GM19240 (cell line): Measurements from ENCODE around the gene SSH2.
"Not testable (repeated sequence)": the region's sequence is repeated elsewhere in the genome, so short reads cannot be mapped to it uniquely, and the experiment has no call there.

Experiments used
- DNase-seq: peaks from one replicate; pipeline ENCODE4 v3.0.0; 2011; ENCODE audit warnings: low spot score; ENCODE audit not compliant: insufficient read length

SSH2 gene, protein sequence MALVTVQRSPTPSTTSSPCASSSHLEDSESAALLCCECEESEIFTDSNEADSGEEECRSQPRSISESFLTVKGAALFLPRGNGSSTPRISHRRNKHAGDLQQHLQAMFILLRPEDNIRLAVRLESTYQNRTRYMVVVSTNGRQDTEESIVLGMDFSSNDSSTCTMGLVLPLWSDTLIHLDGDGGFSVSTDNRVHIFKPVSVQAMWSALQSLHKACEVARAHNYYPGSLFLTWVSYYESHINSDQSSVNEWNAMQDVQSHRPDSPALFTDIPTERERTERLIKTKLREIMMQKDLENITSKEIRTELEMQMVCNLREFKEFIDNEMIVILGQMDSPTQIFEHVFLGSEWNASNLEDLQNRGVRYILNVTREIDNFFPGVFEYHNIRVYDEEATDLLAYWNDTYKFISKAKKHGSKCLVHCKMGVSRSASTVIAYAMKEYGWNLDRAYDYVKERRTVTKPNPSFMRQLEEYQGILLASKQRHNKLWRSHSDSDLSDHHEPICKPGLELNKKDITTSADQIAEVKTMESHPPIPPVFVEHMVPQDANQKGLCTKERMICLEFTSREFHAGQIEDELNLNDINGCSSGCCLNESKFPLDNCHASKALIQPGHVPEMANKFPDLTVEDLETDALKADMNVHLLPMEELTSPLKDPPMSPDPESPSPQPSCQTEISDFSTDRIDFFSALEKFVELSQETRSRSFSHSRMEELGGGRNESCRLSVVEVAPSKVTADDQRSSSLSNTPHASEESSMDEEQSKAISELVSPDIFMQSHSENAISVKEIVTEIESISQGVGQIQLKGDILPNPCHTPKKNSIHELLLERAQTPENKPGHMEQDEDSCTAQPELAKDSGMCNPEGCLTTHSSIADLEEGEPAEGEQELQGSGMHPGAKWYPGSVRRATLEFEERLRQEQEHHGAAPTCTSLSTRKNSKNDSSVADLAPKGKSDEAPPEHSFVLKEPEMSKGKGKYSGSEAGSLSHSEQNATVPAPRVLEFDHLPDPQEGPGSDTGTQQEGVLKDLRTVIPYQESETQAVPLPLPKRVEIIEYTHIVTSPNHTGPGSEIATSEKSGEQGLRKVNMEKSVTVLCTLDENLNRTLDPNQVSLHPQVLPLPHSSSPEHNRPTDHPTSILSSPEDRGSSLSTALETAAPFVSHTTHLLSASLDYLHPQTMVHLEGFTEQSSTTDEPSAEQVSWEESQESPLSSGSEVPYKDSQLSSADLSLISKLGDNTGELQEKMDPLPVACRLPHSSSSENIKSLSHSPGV (N-terminal part only)

DNA sequence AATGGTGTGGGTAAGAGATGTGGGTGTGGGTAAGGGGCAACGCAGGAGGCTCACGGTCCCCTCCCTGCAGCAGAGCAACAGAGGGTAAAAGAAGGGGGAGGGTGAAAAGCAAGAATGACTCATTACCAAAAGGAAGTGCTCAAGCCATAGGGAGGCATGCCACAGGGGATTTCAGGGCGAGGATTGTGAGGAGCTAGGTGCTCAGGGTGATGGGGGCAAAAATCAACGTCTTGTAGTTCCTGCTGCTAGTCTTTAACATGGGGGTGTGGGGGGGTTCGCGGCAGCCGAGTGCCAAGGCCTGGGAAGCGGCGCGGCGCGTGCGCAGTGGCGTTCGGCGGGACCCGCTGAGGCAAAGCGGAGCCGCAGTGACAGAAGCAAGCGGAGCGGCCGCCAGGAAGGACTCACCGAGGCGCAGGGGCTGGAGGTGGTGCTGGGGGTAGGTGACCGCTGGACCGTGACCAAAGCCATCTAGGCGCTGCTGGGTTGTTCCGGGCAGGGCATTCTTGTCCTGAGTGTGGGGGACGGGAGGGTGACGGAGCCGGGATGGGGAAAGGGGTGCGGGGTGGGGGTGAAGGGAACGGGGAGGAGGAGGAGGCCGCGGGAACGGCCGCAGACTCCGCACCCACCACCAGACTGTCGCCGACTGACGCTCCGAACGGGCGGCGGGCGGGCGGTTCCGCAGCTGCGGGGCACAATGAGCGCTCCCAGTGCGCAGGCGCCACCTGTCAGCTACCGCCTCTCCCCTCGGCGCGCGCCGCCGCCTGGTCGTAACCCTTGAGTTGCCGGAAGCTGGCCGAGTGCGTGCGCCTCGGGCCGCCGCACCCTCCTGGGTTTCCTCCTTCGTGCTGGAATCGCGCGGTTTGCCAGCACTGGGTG is at the start of gene SSH2:
Gene SSH2, minus strand, starts transcription at position 696 of the 876 bp plus-strand sequence. Its CDS starts 228 bp downstream, at position 468.
- peak; percentile 29 for DNase-seq

DNA sequence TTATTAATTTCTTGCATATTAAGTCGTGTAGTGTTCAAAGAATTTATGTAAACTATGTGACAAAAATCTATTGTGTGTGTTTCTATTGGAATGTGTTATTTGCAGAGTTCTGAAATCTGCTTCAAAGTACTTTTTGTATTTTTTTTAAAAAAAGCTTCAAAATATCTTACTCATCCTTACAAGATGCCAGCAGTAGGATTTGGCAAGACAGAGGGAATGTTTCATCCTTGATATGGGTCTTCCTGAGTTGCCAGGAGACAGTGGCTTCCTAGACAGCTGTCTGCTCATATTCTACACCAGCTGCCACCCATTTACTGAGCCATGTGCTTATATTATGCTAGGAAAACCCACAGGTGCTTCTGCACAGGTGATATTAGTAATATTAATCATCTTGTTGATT is 47.8 kb upstream of the SSH2 start:
- no peak for DNase-seq

- DNase-seq = no peak
These were observed 43.0 kb upstream of the SSH2 start for GRCh38 chr17:29973005-29973404.

DNA sequence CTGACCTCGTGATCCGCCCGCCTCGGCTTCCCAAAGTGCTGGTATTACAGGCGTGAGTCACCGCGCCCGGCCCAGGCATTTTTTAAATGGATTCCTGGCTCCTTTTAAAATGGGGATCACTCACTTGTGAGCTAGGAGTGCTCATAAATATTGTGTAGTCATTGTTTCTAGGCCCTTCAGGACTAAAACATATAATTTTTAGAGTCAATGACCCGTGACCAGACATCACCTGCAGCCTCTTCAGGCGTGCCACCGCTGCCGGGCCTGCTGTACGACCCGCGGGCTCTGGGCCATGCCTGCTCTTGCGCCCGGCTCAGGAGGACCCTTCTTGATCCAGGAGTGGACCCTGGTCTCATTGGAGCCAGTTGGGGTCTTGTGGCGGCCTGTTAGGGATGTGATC is 42.2 kb upstream of the SSH2 start:
- DNase-seq = no peak

GRCh38 chr17:29968271-29968670 is 38.2 kb upstream of the SSH2 start:
- DNase-seq = no peak

GRCh38 chr17:29962656-29963055 is 32.6 kb upstream of the SSH2 start:
- no peak for DNase-seq

DNA sequence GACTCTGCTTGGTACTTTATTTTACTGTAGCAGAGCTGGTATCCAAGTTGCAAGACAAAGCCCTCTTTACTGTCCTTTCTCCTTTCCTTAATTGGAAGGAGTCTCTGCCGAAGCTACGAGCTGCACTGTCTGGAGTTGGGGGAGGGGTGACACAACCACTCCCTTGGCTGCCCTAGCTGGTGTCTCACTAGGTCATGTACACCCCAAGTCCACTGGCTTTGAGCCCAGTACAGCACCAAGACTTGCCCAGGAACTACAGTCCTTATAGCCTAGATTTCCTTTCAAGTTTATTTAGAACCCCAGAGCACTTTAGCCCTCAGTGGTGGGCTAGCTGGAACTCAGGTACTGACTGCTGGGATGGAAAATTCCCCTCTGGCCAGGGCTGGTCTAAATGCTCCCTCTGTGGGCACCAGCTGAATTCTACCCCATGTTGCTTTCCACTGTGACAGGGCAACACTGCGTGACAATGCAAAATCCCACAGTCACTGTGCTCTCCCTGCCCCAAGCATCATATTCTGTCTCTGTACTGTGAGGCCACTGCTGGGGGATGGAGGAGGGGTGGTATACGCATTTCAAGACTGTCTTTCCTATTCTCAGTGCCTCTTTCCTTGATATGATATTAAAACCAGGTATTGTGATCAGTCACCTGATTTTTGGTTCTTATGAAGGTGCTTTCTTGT is 29.8 kb upstream of the SSH2 start:
- no peak for DNase-seq

GRCh38 chr17:29958947-29959657 is 29.1 kb upstream of the SSH2 start:
- DNase-seq = no peak

DNA sequence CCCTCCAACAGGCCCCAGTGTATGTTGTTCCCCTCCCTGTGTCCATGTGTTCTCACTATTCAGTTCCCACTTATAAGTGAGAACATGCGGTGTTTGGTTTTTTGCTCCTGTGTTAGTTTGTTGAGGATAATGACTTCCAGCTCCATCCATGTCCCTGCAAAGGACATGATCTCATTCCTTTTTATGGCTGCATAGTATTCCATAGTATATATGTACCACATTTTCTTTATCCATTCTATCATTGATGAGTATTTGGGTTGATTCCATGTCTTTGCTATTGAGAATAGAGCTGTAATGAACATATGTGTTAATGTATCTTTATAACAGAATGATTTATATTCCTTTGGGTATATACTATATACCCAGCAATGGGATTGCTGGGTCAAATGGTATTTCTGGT is 27.5 kb upstream of the SSH2 start:
- DNase-seq = not testable (repeated sequence)

DNA sequence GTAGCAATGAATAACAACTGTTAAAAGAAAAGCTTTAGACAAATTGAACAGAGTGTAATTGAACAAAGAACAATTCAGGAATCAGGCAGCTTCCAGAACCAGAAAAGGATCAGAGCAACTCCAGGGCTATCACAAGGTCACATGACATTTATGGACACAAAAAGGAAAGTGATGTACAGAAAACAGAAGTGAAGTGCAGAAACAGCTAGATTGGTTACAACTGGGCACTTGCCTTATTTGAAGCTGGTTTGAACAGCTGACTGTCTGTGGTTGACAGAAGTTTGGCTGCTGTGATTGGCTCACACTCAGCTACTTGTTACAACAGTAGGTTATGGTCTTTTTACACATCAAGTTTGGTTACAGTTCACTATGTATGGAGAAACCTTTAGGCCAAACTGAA is 26.2 kb upstream of the SSH2 start:
- DNase-seq = no peak

GRCh38 chr17:29954405-29954804 is 24.4 kb upstream of the SSH2 start:
- DNase-seq = no peak

DNA sequence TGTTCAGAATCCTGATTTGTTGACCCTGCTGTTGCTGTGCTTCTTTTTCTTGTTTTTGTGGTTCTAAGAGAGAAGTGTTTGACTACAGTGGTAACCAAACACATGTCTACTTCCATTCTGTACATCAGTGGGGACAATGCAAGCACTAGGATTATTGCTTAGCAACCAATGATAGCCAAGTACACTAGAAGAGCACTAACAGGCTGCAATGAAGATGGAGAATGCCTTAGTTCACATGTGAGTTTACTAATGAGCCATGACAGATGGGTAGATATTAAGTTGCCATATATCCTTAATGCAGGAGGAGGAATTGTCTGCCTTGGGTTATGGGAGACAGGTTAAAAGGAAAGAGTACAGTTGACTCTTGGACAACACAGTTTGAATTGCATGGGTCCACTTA is 19.7 kb upstream of the SSH2 start:
- no peak for DNase-seq

DNA sequence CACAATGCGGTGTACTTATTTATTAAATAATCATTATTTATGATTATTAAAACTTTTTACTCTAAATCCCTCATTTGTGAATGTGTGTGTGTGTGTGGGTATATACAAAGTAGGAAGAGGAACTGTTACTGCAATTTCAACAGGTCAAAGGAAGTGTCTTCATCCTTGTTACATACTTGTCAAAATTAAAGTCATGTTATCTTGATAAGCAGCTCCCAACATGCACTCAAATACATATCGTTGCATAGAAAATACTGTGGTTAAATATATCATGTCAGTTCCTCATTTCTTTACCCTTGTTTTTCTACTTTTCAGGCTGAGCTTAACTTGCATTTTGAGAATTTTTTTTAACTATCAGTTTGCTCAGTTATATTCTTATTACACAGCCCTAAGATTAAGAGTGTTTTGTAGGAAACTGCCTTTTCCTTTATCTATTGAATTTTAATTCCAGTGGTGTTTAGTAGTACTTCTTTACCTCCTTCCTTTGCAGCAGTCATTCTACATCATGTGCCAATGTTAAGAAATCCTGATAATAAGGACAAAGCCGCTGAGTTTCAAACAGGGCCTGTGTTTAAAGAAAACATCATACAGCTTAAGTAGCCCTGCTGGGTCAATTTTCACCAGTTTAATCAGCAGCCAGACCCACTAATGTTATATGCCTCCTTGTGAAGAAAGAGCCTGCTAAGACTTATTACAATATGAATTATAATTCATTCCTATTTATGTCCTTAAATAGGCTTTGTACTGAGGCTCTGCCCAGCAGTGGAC is 18.6 kb upstream of the SSH2 start:
- DNase-seq = no peak

- DNase-seq = no peak
These were observed 15.3 kb upstream of the SSH2 start for GRCh38 chr17:29945281-29945680.

DNA sequence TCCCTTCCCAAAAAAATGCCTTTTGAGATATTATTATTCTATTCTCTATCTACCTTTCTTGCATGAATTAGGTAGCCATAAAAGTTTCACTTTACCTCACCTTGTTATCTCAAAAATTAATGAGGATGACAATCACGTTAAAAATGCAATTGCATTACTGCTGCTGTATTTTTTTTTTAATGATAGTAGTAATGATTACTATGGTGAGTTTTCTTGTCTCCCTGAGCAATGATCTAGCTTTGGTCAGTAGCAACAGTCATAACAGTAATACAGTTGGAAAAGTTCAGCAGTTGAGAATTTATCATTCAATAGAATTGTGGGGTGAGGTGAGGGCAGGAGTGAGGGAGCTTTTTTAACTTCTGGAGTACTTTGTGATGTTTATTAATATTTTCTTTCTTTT is 11.3 kb upstream of the SSH2 start, which contains the start of gene EFCAB5:
Gene EFCAB5, plus strand, starts transcription at position 301 of the 400 bp plus-strand sequence. CDS start 163 bp downstream, outside the sequence.
- no peak for DNase-seq

- DNase-seq = no peak
These were observed 6.7 kb upstream of the SSH2 start for GRCh38 chr17:29936724-29937123.

- DNase-seq = not testable (repeated sequence)
These were observed 5.9 kb upstream of the SSH2 start for GRCh38 chr17:29935909-29936308.

GRCh38 chr17:29933379-29933778 is 3.4 kb upstream of the SSH2 start:
- DNase-seq = no peak
